ENCODE measurements around the gene NARS2.

NARS2 gene

DNA sequence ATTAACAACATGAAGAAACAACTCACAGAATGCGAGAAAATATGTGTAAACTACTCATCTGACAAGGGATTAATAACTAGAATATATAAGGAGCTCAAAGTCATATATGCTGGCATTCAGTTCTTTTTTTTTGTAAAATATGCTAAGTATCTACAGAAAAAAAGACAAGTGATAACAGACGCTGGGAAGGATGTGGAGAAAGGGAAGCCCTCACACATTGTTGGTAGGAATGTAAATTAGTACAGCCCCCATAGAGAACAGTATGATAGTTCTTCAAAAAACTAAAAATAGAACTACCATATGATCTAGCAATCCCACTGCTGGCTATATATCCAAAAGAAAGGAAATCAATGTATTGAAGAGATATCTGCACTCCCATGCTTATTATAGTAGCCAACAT, 170.9 kb downstream of the NARS2 start:
- DNase-seq = no peak

DNA sequence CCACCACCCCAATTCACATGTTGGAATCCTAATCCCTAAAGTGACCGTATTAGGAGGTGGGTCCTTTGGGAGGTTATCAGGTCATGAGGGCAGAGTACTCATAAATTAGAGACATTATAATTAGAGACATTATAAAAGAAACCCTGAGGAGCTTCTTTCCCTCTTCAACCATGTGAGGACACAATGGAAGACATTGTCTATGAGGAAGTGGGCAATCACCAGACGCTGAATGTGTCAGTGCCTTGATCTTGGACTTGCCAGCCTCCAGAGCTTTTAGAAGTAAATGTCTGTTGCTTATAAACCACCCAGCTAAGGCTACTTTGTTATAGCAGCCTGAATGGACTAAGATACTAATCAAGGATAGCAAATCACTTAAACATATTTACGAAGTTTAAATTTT, 171.8 kb downstream of the NARS2 start:
- no peak for DNase-seq

DNA sequence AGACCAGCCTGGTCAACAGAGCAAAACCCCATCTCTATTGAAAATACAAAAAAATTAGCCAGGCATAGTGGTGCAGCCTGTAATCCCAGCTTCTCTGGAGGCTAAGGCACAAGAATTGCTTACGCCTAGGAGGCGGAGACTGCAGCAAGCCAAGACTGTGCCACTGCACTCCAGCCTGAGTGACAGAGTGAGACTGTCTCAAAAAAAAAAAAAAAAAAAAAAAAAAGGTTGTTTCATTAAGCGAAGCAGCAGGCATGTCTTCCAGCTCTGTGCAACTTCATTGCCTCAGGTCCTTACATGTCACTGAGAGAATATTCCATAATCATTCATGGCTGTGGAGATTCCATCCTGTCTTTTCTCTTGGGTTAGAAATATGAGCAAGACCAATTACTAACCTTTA, 174.0 kb downstream of the NARS2 start:
- no peak for DNase-seq

DNA sequence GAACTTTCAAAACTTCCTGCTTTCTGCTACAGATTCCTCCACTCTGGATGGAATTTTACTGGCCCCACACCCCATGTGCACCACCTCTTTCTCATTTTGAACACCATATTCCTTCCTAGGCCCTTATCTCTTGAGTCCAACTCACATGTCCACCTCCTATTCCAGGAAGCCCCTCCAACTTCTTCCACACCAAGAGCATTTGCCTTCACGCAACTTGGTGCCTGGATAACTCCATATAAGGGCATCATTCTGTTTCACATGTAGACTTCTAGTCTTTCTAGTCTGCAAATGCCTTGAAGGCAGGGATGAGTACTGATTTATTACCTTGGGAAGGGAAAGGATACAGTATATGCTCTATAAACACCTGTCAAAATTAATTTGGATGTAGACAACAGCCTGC, 174.5 kb downstream of the NARS2 start:
- no peak for DNase-seq

DNA sequence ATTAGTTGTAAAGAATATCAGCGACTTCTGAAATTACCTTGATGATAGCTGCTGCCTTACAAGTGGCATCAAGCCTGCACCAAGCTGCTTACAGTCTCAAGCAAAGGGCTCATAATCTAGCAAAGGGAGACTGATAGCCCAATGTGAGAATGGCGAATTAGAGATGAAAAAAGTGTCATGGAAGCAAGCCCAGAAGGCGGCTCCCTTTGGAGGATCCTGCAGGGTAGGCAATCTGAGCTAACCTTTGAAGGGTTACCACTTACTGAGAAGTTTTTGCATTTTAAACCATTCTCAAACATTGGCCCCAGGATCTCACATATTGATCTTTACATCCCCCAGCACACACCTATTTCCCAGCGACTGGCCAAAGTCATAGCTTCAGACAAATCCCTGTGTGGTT, 175.5 kb downstream of the NARS2 start:
- no peak for DNase-seq

DNA sequence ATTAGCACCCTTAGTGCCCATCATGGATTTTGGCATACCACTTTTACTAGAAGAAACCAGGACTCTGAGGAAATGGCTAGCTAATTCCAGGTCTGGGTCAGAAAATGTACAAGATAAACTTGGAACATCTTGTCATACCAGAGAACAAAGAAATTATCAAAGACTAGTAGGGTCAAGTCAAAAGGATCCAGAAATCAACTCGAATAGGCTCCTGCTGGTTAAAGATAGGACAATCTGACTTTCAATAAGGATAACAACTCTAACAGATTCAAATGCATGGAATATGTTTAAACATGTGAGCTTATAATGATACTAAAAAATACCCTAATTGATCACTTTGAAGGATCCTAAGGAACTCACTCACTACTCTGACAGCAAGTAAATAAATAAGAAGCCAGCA, 175.9 kb downstream of the NARS2 start:
- DNase-seq = no peak

DNA sequence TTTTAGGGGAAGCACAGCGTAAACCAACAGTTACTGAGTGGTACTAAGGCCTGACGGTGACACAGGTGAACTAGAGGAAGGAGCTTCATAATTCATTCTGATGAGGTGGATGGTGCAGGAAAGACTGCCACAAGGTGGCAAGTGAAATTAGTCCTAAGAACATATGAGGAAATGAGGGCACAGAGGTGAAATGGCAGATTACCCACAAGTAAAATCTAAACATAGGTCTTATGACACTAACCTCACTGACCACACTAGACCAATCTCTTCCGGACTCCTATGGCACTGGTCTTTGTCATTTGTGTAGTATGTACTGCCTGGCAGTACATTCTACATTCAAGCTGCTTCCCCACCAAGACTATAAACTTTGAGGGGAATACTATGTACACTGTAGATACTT, 177.3 kb downstream of the NARS2 start:
- no peak for DNase-seq

DNA sequence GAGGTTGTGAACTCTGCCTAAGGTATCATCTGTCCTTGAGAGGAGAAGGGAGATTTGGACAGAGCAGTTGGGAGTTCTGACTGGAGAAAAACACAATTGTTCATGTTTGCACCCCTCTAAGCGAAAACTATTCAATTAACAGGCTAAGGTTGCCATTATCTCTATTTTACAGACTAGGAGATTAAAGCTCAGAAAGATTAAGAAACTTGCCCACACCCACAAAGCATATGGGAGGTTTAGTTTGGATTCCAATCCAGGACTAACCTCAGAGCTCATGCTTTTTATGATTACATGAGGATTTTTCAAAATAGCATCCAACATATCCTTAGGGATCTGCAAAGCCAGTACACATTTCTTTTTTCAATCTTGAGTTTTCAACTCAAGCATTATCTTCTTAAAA, 179.1 kb downstream of the NARS2 start:
- DNase-seq = no peak

DNA sequence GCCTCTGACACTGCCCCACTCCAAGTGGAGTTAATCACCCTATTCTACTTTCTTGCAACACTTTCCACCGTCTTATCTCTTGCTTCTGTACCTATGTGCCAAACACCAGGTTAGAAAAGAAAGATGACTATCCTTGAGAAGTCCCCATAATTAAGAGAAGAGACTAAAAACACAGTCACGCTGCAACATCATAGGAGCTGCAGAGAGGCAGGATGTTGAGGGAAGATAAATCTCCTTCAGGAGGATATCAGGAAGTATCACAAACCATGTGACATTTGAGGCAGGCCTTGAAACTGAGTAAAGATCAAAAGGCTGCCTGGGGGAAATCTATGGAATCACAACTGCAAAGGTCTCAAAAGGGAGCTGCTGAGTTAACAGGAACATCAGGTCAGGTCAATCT, 181.8 kb downstream of the NARS2 start:
- no peak for DNase-seq

DNA sequence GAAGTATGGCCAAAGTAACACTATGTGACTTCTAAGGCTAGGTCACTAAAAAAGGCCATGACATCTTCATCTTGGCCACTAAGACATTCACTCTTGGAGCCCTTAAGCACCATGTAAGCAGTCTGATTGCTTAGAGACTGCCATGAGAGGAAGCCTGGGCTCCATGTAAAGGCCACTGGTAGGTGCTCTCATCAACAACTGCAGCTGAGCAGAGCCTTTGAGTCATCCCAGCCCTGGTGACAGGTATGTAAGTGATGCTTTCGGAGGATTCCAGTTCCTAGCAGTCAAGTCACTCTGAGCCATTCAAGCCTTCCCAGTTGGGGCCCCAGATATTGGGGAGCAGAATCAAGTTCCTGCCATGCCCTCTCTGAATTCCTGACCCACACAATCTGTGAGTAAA, 183.2 kb downstream of the NARS2 start:
- no peak for DNase-seq

DNA sequence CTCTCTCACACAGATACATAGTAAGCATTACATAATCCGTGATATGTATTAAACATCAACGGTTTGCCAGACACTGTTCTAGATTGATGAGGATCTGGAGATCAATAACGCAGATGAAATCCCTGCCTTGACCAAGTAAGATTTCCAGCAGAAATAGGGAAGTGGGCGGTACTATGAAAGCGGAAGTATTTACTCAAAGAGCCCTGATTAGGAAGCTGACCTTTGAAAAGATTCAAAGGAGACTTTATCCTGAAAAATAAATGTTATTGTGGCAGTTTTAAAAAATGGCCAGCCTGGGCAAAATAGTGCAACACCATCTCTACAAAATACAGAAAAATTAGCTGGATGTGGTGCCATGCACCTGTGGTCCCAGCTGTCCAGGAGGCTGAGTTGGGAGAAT, 183.9 kb downstream of the NARS2 start:
- DNase-seq = no peak

DNA sequence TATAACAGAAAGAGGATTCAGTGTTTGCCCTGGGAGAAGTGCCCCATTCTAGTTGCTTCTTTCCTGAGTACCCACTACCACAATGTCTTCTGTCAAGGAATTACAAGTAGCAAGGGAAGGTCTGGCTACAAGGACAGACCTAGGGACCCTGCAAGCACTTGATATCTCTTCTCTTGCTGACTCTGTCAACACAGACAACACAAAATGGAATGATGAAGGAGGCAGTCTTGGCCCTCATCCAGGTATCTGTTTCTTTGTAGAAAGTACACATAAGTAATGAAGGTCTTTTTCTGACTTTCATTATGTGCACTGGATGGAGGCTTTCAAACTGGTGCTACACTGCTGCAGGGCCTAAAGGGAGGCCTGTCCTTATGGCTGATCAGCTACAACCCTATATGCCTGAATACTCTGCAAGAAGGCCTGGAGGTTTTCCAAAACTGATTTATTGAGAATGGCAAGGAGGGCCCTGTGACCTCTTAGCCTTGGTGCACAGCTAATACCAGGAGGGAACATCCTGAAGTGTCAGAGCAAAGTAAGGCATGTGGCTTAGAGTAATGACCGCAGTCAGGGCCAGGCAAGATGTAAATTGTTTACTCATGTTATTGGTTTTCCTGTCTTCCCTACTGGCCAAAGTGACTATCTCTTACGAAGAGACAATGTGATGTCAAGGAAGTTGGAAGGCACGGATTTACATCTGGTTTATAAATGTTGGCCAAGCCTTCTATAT, 188.3 kb downstream of the NARS2 start:
- DNase-seq = no peak
